DOHH2 (cell line): ENCODE measurements around the gene BTBD3.

ENCODE experiments used
- H3F3A ChIP-seq: fragments of 200-600 bp; sonication (generic), shearing (Covaris generic); 2 replicates; pipeline ENCODE4 v1.6.0; 2016; ENCODE audit warnings: antibody characterized with exemption, mild to moderate bottlenecking; ENCODE audit not compliant: control insufficient read depth, insufficient read depth
- H3K27ac ChIP-seq: fragments of 200-600 bp; sonication (generic); 2 replicates; pipeline ENCODE4 v1.5.1; 2014; ENCODE audit warnings: low read depth, mild to moderate bottlenecking, low read length, moderate library complexity
- H3K27me3 ChIP-seq: fragments of 200-600 bp; sonication (generic); 2 replicates; pipeline ENCODE4 v1.6.1; 2014; ENCODE audit warnings: mild to moderate bottlenecking, low read length, mixed read lengths; ENCODE audit not compliant: control insufficient read depth
- H3K36me3 ChIP-seq: fragments of 200-600 bp; sonication (generic); 2 replicates; pipeline ENCODE4 v1.6.1; 2014; ENCODE audit warnings: mild to moderate bottlenecking, low read length, moderate library complexity, mixed read lengths; ENCODE audit not compliant: control insufficient read depth
- H3K4me1 ChIP-seq: fragments of 200-600 bp; sonication (generic); 2 replicates; pipeline ENCODE4 v1.6.1; 2014; ENCODE audit warnings: mild to moderate bottlenecking, low read length, mixed read lengths; ENCODE audit not compliant: control insufficient read depth
- H3K4me2 ChIP-seq: fragments of 200-600 bp; sonication (generic); 2 replicates; pipeline ENCODE4 v1.6.0; 2014; ENCODE audit warnings: mild to moderate bottlenecking, low read length, moderate library complexity
- H3K4me3 ChIP-seq: fragments of 200-600 bp; sonication (generic); 2 replicates; pipeline ENCODE4 v1.5.1; 2014; ENCODE audit warnings: mild to moderate bottlenecking, low read length, mixed read lengths
- H3K79me2 ChIP-seq: fragments of 200-600 bp; sonication (generic); 2 replicates; pipeline ENCODE4 v1.6.1; 2014; ENCODE audit warnings: mild to moderate bottlenecking, low read length, mixed read lengths; ENCODE audit not compliant: control insufficient read depth
- H3K9me2 ChIP-seq: fragments of 200-600 bp; sonication (generic); replicated peaks from 2 replicates; pipeline ENCODE4 v1.6.1; 2014; ENCODE audit warnings: mild to moderate bottlenecking, low read length, mixed read lengths; ENCODE audit not compliant: control insufficient read depth
- H3K9me3 ChIP-seq: fragments of 200-600 bp; sonication (generic); 2 replicates; pipeline ENCODE4 v1.6.1; 2014; ENCODE audit warnings: antibody characterized with exemption, low read length, mixed read lengths; ENCODE audit not compliant: control insufficient read depth, insufficient read depth
- H4K20me1 ChIP-seq: fragments of 200-600 bp; sonication (generic); 2 replicates; pipeline ENCODE4 v1.6.0; 2014; ENCODE audit warnings: low read depth, mild to moderate bottlenecking, antibody characterized with exemption, low read length, moderate library complexity; ENCODE audit not compliant: control insufficient read depth, insufficient read depth
- CTCF ChIP-seq: fragments of 200-600 bp; sonication (generic); IDR thresholded peaks from one replicate; pipeline ENCODE4 v1.5.1; 2014; ENCODE audit warnings: antibody characterized with exemption, mild to moderate bottlenecking, low read depth, low read length; ENCODE audit not compliant: poor library complexity, severe bottlenecking
- EZH2phosphoT487 ChIP-seq: fragments of 200-600 bp; sonication (generic); IDR thresholded peaks from 2 replicates; pipeline ENCODE4 v1.6.1; 2017; ENCODE audit warnings: borderline replicate concordance, mild to moderate bottlenecking, antibody characterized with exemption, low read length, moderate library complexity, mixed read lengths

The BTBD3 gene

GRCh38 chr20:11965602-11966001, 47.9 kb downstream of the BTBD3 start:
- no peaks in the 10 kb centered on the region for H3K36me3 ChIP-seq
- no peaks in the 10 kb centered on the region for H3F3A ChIP-seq
- no peaks in the 10 kb centered on the region for H3K9me2 ChIP-seq
- no peak overlapping the region for H3K4me3 ChIP-seq
- H3K27ac ChIP-seq = no peak overlapping the region
- H3K4me2 ChIP-seq = no peak overlapping the region
- H3K4me1 ChIP-seq = no peaks in the 10 kb centered on the region
- H3K27me3 ChIP-seq = no peaks in the 10 kb centered on the region
- no peaks in the 10 kb centered on the region for H3K79me2 ChIP-seq
- TF ChIP-seq EZH2phosphoT487 (no peak), CTCF (no peak)
- H4K20me1 ChIP-seq = no peaks in the 10 kb centered on the region
- H3K9me3 ChIP-seq = no peaks in the 10 kb centered on the region

- Histone ChIP-seq H3K79me2 (no peaks in the 10 kb centered on the region), H3K36me3 (no peaks in the 10 kb centered on the region), H3K4me1 (no peaks in the 10 kb centered on the region), H3F3A (no peaks in the 10 kb centered on the region), H4K20me1 (no peaks in the 10 kb centered on the region), H3K9me3 (no peaks in the 10 kb centered on the region), H3K27ac (no peak overlapping the region), H3K4me2 (no peak overlapping the region), H3K4me3 (no peak overlapping the region), H3K27me3 (no peaks in the 10 kb centered on the region), H3K9me2 (no peaks in the 10 kb centered on the region)
- TF ChIP-seq EZH2phosphoT487 (no peak), CTCF (no peak)
Observed at GRCh38 chr20:11966186-11966585, 48.5 kb downstream of the BTBD3 start.

GRCh38 chr20:11970243-11970836, 52.6 kb downstream of the BTBD3 start:
- no peak overlapping the region for H3K27ac ChIP-seq
- H3K36me3 ChIP-seq = no peaks in the 10 kb centered on the region
- no peaks in the 10 kb centered on the region for H3K4me1 ChIP-seq
- H3K4me3 ChIP-seq = no peak overlapping the region
- no peaks in the 10 kb centered on the region for H3K27me3 ChIP-seq
- H3K9me3 ChIP-seq = no peaks in the 10 kb centered on the region
- H3F3A ChIP-seq = no peaks in the 10 kb centered on the region
- H3K4me2 ChIP-seq = no peak overlapping the region
- no peaks in the 10 kb centered on the region for H3K9me2 ChIP-seq
- TF ChIP-seq CTCF = no peak
- no peak for TF ChIP-seq EZH2phosphoT487
- no peaks in the 10 kb centered on the region for H3K79me2 ChIP-seq
- H4K20me1 ChIP-seq = no peaks in the 10 kb centered on the region

- Histone ChIP-seq H3K4me2 (no peak overlapping the region), H3K27me3 (no peaks in the 10 kb centered on the region), H3K4me1 (no peaks in the 10 kb centered on the region), H3K9me2 (no peaks in the 10 kb centered on the region), H3K27ac (no peak overlapping the region), H3K4me3 (no peak overlapping the region), H3K36me3 (no peaks in the 10 kb centered on the region), H4K20me1 (no peaks in the 10 kb centered on the region), H3K79me2 (no peaks in the 10 kb centered on the region), H3K9me3 (no peaks in the 10 kb centered on the region), H3F3A (no peaks in the 10 kb centered on the region)
- no peak for TF ChIP-seq EZH2phosphoT487
- TF ChIP-seq CTCF = no peak
Observed at GRCh38 chr20:11972478-11972877, 54.8 kb downstream of the BTBD3 start.
